H9 (cell line): ENCODE results near the gene FAM228B. TPM values are rescaled to one million over a fixed set of nuclear protein-coding genes. Genes with fewer than 3 reads are reported as not detected.

Experiments
- DNase-seq: peaks from one replicate; pipeline ENCODE4 v3.0.0-alpha.2; 2017
- H2AFZ ChIP-seq: one replicate; pipeline ENCODE4 v1.6.1; 2013; ENCODE audit warnings: mild to moderate bottlenecking, low read length, control low read depth, moderate library complexity
- H2AK5ac ChIP-seq: 2 replicates; pipeline ENCODE4 v1.6.1; 2013; ENCODE audit warnings: low read length, control low read depth, mixed read lengths; ENCODE audit not compliant: insufficient read length
- H2BK120ac ChIP-seq: one replicate; pipeline ENCODE4 v1.6.1; 2013; ENCODE audit warnings: low read depth, mild to moderate bottlenecking, low read length, control low read depth, inconsistent platforms; ENCODE audit not compliant: poor library complexity, severe bottlenecking
- H2BK12ac ChIP-seq: 2 replicates; pipeline ENCODE4 v1.6.1; 2013; ENCODE audit warnings: low read length, control low read depth, mixed read lengths, low read depth; ENCODE audit not compliant: insufficient read length
- H2BK15ac ChIP-seq: 2 replicates; pipeline ENCODE4 v1.6.1; 2013; ENCODE audit warnings: low read depth, low read length, control low read depth
- H2BK20ac ChIP-seq: one replicate; pipeline ENCODE4 v1.6.1; 2013; ENCODE audit warnings: low read depth, mild to moderate bottlenecking, low read length, control low read depth, inconsistent platforms; ENCODE audit not compliant: poor library complexity, severe bottlenecking
- H2BK5ac ChIP-seq: 2 replicates; pipeline ENCODE4 v1.6.1; 2013; ENCODE audit warnings: low read length, control low read depth, mixed read lengths; ENCODE audit not compliant: insufficient read length
- H3K14ac ChIP-seq: 2 replicates; pipeline ENCODE4 v1.6.1; 2013; ENCODE audit warnings: low read length, control low read depth; ENCODE audit not compliant: insufficient read depth
- H3K18ac ChIP-seq: 2 replicates; pipeline ENCODE4 v1.6.1; 2013; ENCODE audit warnings: low read depth, mild to moderate bottlenecking, mixed read lengths, low read length, control low read depth; ENCODE audit not compliant: insufficient read length
- H3K23ac ChIP-seq: 2 replicates; pipeline ENCODE4 v1.6.1; 2013; ENCODE audit warnings: low read length, control low read depth, mixed read lengths, low read depth; ENCODE audit not compliant: insufficient read length
- H3K23me2 ChIP-seq: 2 replicates; pipeline ENCODE4 v1.6.1; 2013; ENCODE audit warnings: low read depth, mild to moderate bottlenecking, mixed read lengths, low read length, control low read depth; ENCODE audit not compliant: insufficient read length, poor library complexity, severe bottlenecking
- H3K27ac ChIP-seq: 2 replicates; pipeline ENCODE4 v1.5.1; 2013; ENCODE audit warnings: low read length, control low read depth, mixed read lengths, low read depth; ENCODE audit not compliant: insufficient read length
- H3K27me3 ChIP-seq: 2 replicates; pipeline ENCODE4 v1.6.1; 2013; ENCODE audit warnings: low read length, control low read depth, inconsistent platforms; ENCODE audit not compliant: insufficient read depth
- H3K4ac ChIP-seq: 2 replicates; pipeline ENCODE4 v1.6.1; 2013; ENCODE audit warnings: low read depth, mild to moderate bottlenecking, control low read depth, inconsistent platforms, low read length, moderate library complexity
- H3K4me1 ChIP-seq: 2 replicates; pipeline ENCODE4 v1.6.1; 2013; ENCODE audit warnings: low read length, control low read depth, inconsistent platforms; ENCODE audit not compliant: insufficient read depth
- H3K4me2 ChIP-seq: 2 replicates; pipeline ENCODE4 v1.6.1; 2013; ENCODE audit warnings: low read length, control low read depth, mixed read lengths; ENCODE audit not compliant: insufficient read length, insufficient read depth
- H3K56ac ChIP-seq: 2 replicates; pipeline ENCODE4 v1.6.1; 2013; ENCODE audit warnings: low read depth, mild to moderate bottlenecking, mixed read lengths, low read length, control low read depth; ENCODE audit not compliant: insufficient read length
- H3K79me1 ChIP-seq: 2 replicates; pipeline ENCODE4 v1.6.1; 2013; ENCODE audit warnings: low read depth, mild to moderate bottlenecking, moderate library complexity, low read length, control low read depth, inconsistent platforms; ENCODE audit not compliant: insufficient read depth, poor library complexity, severe bottlenecking
- H3K79me2 ChIP-seq: 2 replicates; pipeline ENCODE4 v1.6.1; 2013; ENCODE audit warnings: low read length, control low read depth, inconsistent platforms; ENCODE audit not compliant: insufficient read depth
- H3K9ac ChIP-seq: 2 replicates; pipeline ENCODE4 v1.6.1; 2013; ENCODE audit warnings: low read length, control low read depth, mixed read lengths; ENCODE audit not compliant: insufficient read length; ENCODE audit errors: extremely low read depth
- H3K9me3 ChIP-seq: one replicate; pipeline ENCODE4 v1.6.1; 2013; ENCODE audit warnings: low read depth, low read length, inconsistent platforms; ENCODE audit not compliant: control insufficient read depth
- H3T11ph ChIP-seq: one replicate; pipeline ENCODE4 v1.6.1; 2013; ENCODE audit warnings: mild to moderate bottlenecking, low read length, control low read depth, inconsistent platforms
- H4K20me1 ChIP-seq: one replicate; pipeline ENCODE4 v1.6.1; 2013; ENCODE audit not compliant: control insufficient read depth, insufficient read length, insufficient read depth
- H4K5ac ChIP-seq: 2 replicates; pipeline ENCODE4 v1.6.1; 2013; ENCODE audit warnings: low read depth, mild to moderate bottlenecking, mixed read lengths, low read length, control low read depth; ENCODE audit not compliant: insufficient read length
- H4K8ac ChIP-seq: replicated peaks from 2 replicates; pipeline ENCODE4 v1.6.1; 2013; ENCODE audit warnings: low read length, control low read depth, mixed read lengths, low read depth; ENCODE audit not compliant: insufficient read length
- H4K91ac ChIP-seq: 2 replicates; pipeline ENCODE4 v1.6.1; 2013; ENCODE audit warnings: low read depth, mild to moderate bottlenecking, moderate library complexity, mixed read lengths, low read length, control low read depth; ENCODE audit not compliant: insufficient read length
- H3K27ac Mint-ChIP-seq, 3 experiments: 2 replicates in 2 of 3; 3 replicates in 1 of 3; pipeline ENCODE4 v1.8.0; 2020 to 2021; ENCODE audit warnings: mixed read lengths in 3 of 3, mild to moderate bottlenecking in 1 of 3, moderate library complexity in 1 of 3
- H3K27me3 Mint-ChIP-seq: 2 replicates; pipeline ENCODE4 v1.8.0; 2021; ENCODE audit warnings: low read depth, mild to moderate bottlenecking, moderate library complexity, mixed read lengths
- H3K36me3 Mint-ChIP-seq, 3 experiments: 2 replicates in 2 of 3; 3 replicates in 1 of 3; pipeline ENCODE4 v1.8.0; 2020 to 2021; ENCODE audit warnings: low read depth in 3 of 3, mixed read lengths in 3 of 3; ENCODE audit not compliant: insufficient read depth in 1 of 3
- H3K4me1 Mint-ChIP-seq, 2 experiments: 2 replicates each; pipeline ENCODE4 v1.8.0; 2020; ENCODE audit warnings: mixed read lengths in 2 of 2
- H3K4me3 Mint-ChIP-seq, 2 experiments: 2 replicates in 1 of 2; 3 replicates in 1 of 2; pipeline ENCODE4 v1.8.0; 2020 to 2021; ENCODE audit warnings: mild to moderate bottlenecking in 2 of 2, mixed read lengths in 2 of 2, moderate library complexity in 1 of 2
- H3K9me3 Mint-ChIP-seq, 2 experiments: 2 replicates in 1 of 2; 3 replicates in 1 of 2; pipeline ENCODE4 v1.8.0; 2020; ENCODE audit warnings: mild to moderate bottlenecking in 2 of 2, mixed read lengths in 2 of 2, moderate library complexity in 1 of 2
- CTCF ChIP-seq: fragments of 200-600 bp; sonication (generic); conservative IDR thresholded peaks from 3 replicates; pipeline ENCODE4 v1.8.0; 2021; ENCODE audit warnings: antibody characterized with exemption, mild to moderate bottlenecking
- WGBS: extraction: QIAGEN DNeasy Blood & Tissue Kit; methylation state at CpG from one replicate; pipeline ENCODE4 v1.1.7; 2013; ENCODE audit warnings: missing lambda C conversion rate, low lambda C conversion rate, mixed read lengths; ENCODE audit not compliant: insufficient read length; ENCODE audit errors: extremely low coverage; 5-methylcytosine and 5-hydroxymethylcytosine counted together
- total RNA-seq: library from RNA; stranded (reverse); gene quantifications from 2 replicates; pipeline ENCODE4 v1.2.1, GENCODE V29; 2021

FAM228B gene
- total RNA-seq, 1 experiment from 2014 or later: 6.5 TPM

- no peak overlapping the region for H2AK5ac ChIP-seq
- H3K9ac ChIP-seq: no peak overlapping the region
- no peaks in the 10 kb centered on the region for H3K4me1 ChIP-seq
- H4K20me1 ChIP-seq: no peaks in the 10 kb centered on the region
- H3K23ac ChIP-seq: no peak overlapping the region
- no peak overlapping the region for H3K56ac ChIP-seq
- H3T11ph ChIP-seq: no peak overlapping the region
- Mint-ChIP-seq H3K27ac (no peak overlapping the region; a peak in 1 of 7 replicates), H3K27me3 (no peaks in the 10 kb centered on the region; the same call in none of the 2 replicates), H3K36me3 (peaks cover 0 to 13% (median 12%) of the 10 kb centered on the region in 3 experiments; a peak in 4 of 7 replicates), H3K4me1 (no peaks in the 10 kb centered on the region), H3K4me3 (no peak overlapping the region), H3K9me3 (peaks cover 20 to 22% of the 10 kb centered on the region in 2 experiments; a peak in 4 of 5 replicates)
- H2BK12ac ChIP-seq: no peak overlapping the region
- no peak for DNase-seq
- TF ChIP-seq CTCF: no peak
- no peaks in the 10 kb centered on the region for H3K27me3 ChIP-seq
- WGBS: no CpG with 5 or more reads among the region's 2 CpGs
- H2AFZ ChIP-seq: no peak overlapping the region
- no peak overlapping the region for H3K27ac ChIP-seq
- H4K8ac ChIP-seq: no peak overlapping the region
- no peak overlapping the region for H4K91ac ChIP-seq
- H3K4me2 ChIP-seq: no peak overlapping the region
- no peak overlapping the region for H3K18ac ChIP-seq
- H2BK120ac ChIP-seq: no peak overlapping the region
- no peak overlapping the region for H2BK20ac ChIP-seq
- H3K79me1 ChIP-seq: no peaks in the 10 kb centered on the region
- H3K23me2 ChIP-seq: no peaks in the 10 kb centered on the region
- no peak overlapping the region for H2BK15ac ChIP-seq
- no peak overlapping the region for H4K5ac ChIP-seq
- peaks cover 7% of the 10 kb centered on the region for H3K9me3 ChIP-seq
- H2BK5ac ChIP-seq: no peak overlapping the region
- no peaks in the 10 kb centered on the region for H3K79me2 ChIP-seq
- no peak overlapping the region for H3K14ac ChIP-seq
- no peak overlapping the region for H3K4ac ChIP-seq
These were observed 11.8 kb upstream of the FAM228B start for GRCh38 chr2:24111407-24111901.
